ENCODE data around the gene GPRIN2.
A peak's percentile ranks its signal among the peaks of the same experiment; 100 is the strongest.

The GPRIN2 gene

GRCh38 chr10:46524472-46525176 lies 31.8 kb downstream of the GPRIN2 start:
- no peak for TF ChIP-seq CTCF (IDR thresholded peaks at IDR 0.05; ENCODE audit: low read depth, low read length, missing control alignments)
- in situ Hi-C loops (cut with HindIII; ENCODE audit: low sequenced_read_pairs): no loop called here
- no peak for DNase-seq (ENCODE audit: low read depth)
- H3K4me3 ChIP-seq (ENCODE audit: low read depth, low read length): no peak overlapping the region

GRCh38 chr10:46523962-46524471 lies 32.4 kb downstream of the GPRIN2 start:
- in situ Hi-C loops (cut with HindIII; ENCODE audit: low sequenced_read_pairs): no loop called here
- no peak for TF ChIP-seq CTCF (IDR thresholded peaks at IDR 0.05; ENCODE audit: low read depth, low read length, missing control alignments)
- no peak overlapping the region for H3K4me3 ChIP-seq (ENCODE audit: low read depth, low read length)
- DNase-seq (ENCODE audit: low read depth): peak; percentile 56

GRCh38 chr10:46523119-46523961 lies 33.1 kb downstream of the GPRIN2 start:
- no peak for DNase-seq (ENCODE audit: low read depth)
- TF ChIP-seq CTCF (IDR thresholded peaks at IDR 0.05; ENCODE audit: low read depth, low read length, missing control alignments): no peak
- in situ Hi-C loops (cut with HindIII; ENCODE audit: low sequenced_read_pairs): no loop called here
- H3K4me3 ChIP-seq (ENCODE audit: low read depth, low read length): no peak overlapping the region

- in situ Hi-C loops (cut with HindIII; ENCODE audit: low sequenced_read_pairs): no loop called here
- DNase-seq (ENCODE audit: low read depth): no peak
- TF ChIP-seq CTCF (IDR thresholded peaks at IDR 0.05; ENCODE audit: low read depth, low read length, missing control alignments): no peak
- H3K4me3 ChIP-seq (ENCODE audit: low read depth, low read length): no peak overlapping the region
Measured at GRCh38 chr10:46522295-46523118, 34.0 kb downstream of the GPRIN2 start.

- peak; percentile 82 for DNase-seq (ENCODE audit: low read depth)
- no peak for TF ChIP-seq CTCF (IDR thresholded peaks at IDR 0.05; ENCODE audit: low read depth, low read length, missing control alignments)
- in situ Hi-C loops (cut with HindIII; ENCODE audit: low sequenced_read_pairs): no loop called here
- no peak overlapping the region for H3K4me3 ChIP-seq (ENCODE audit: low read depth, low read length)
Measured at GRCh38 chr10:46520941-46521340, 35.5 kb downstream of the GPRIN2 start.

- in situ Hi-C loops (cut with HindIII; ENCODE audit: low sequenced_read_pairs): no loop called here
- H3K4me3 ChIP-seq (ENCODE audit: low read depth, low read length): no peak overlapping the region
- no peak for DNase-seq (ENCODE audit: low read depth)
- no peak for TF ChIP-seq CTCF (IDR thresholded peaks at IDR 0.05; ENCODE audit: low read depth, low read length, missing control alignments)
Measured at GRCh38 chr10:46520381-46520780, 36.1 kb downstream of the GPRIN2 start.

Data from astrocyte of the cerebellum (primary cell).